OCI-LY3 (cell line): ENCODE measurements around the gene KCNIP4.

Experiments
- CTCF ChIP-seq: fragments of 200-600, 300-600 bp; sonication (generic); IDR thresholded peaks from 2 replicates; pipeline ENCODE4 v1.5.1; 2014; ENCODE audit warnings: antibody characterized with exemption, low read length, low read depth
- EZH2phosphoT487 ChIP-seq: fragments of 200-600 bp; shearing (Covaris generic); IDR thresholded peaks from 2 replicates; pipeline ENCODE4 v1.6.1; 2018; ENCODE audit warnings: antibody characterized with exemption, mixed run types, low read depth

- TF ChIP-seq CTCF (no peak), EZH2phosphoT487 (no peak)
Measured at GRCh38 chr4:21271439-21272052, 677.0 kb downstream of the KCNIP4 start.
